BJ (cell line): Measurements from ENCODE around the gene GLT1D1. TPM values are rescaled to one million over a fixed set of nuclear protein-coding genes. Genes with fewer than 3 reads are reported as not detected.

Experiments
- CTCF ChIA-PET: fragments of 350-600 bp; formaldehyde crosslinking; extraction: SDS; loops from one replicate; lab custom pipeline; 2021; ENCODE audit warnings: antibody characterized with exemption, inconsistent platforms; lab: Yijun Ruan, JAX
- POLR2A ChIA-PET: fragments of 300-600 bp; sonication (Branson Sonifier 250); formaldehyde crosslinking; extraction: SDS; loops from one replicate; lab custom pipeline; 2021; ENCODE audit warnings: antibody characterized with exemption; lab: Charles Lee
- DNase-seq: peaks from one replicate; pipeline ENCODE4 v3.0.0-alpha.2; 2011; ENCODE audit warnings: low read depth
- H3K27me3 ChIP-seq: 2 replicates; pipeline ENCODE4 v1.6.0; 2011; ENCODE audit warnings: low read length; ENCODE audit not compliant: control insufficient read depth, insufficient read depth
- H3K36me3 ChIP-seq: 2 replicates; pipeline ENCODE4 v1.5.1; 2011; ENCODE audit warnings: low read length; ENCODE audit not compliant: control insufficient read depth, insufficient read depth
- H3K4me3 ChIP-seq: 2 replicates; pipeline ENCODE4 v1.5.1; 2011; ENCODE audit warnings: low read depth, mild to moderate bottlenecking, control low read depth, low read length
- CTCF ChIP-seq: IDR thresholded peaks from 2 replicates; pipeline ENCODE4 v1.5.1; 2011; ENCODE audit warnings: low read depth, mild to moderate bottlenecking, control low read depth, inconsistent platforms, low read length, moderate library complexity; ENCODE audit not compliant: insufficient read depth
- polyA plus RNA-seq: library from polyadenylated mRNA; depleted of rRNA; stranded (reverse); fragments of >200 nt; gene quantifications from 2 replicates; pipeline ENCODE4 v1.2.3, GENCODE V29; 2011

Gene GLT1D1
- polyA plus RNA-seq, 1 experiment = not detected

DNA sequence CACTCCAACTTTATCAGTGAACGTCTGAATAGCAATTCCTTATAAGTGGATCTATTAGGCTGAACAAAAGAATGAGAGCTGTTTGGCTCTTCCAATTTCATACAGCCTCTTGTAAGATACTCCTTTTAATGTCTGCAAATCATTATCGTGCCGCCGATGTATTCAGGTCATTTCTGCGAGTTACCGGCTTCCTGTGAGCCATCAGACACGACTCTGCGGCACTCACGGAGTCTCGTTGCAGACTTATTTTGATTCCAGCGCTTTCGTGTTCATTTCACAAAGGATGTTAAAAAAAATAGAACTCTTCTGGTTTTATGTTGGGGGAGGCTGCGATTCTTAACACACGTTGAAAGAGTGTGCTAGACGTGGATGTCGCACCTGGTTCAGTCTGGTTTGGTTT, 106.6 kb downstream of the GLT1D1 start:
- DNase-seq = no peak
- H3K27me3 ChIP-seq = no peaks in the 10 kb centered on the region
- POLR2A ChIA-PET = no interaction called here
- no peaks in the 10 kb centered on the region for H3K36me3 ChIP-seq
- CTCF ChIA-PET = no interaction called here
- no peak for TF ChIP-seq CTCF
- H3K4me3 ChIP-seq = no peak overlapping the region

GRCh38 chr12:128961308-128961902, 108.1 kb downstream of the GLT1D1 start:
- CTCF ChIA-PET = no interaction called here
- Histone ChIP-seq H3K27me3 (no peaks in the 10 kb centered on the region), H3K4me3 (no peak overlapping the region), H3K36me3 (no peaks in the 10 kb centered on the region)
- TF ChIP-seq CTCF = no peak
- POLR2A ChIA-PET = no interaction called here
- no peak for DNase-seq

GRCh38 chr12:128961957-128962356, 108.7 kb downstream of the GLT1D1 start:
- no peak overlapping the region for H3K4me3 ChIP-seq
- no peak for TF ChIP-seq CTCF
- no peaks in the 10 kb centered on the region for H3K36me3 ChIP-seq
- ChIA-PET CTCF (no interaction called here), POLR2A (no interaction called here)
- DNase-seq = no peak
- no peaks in the 10 kb centered on the region for H3K27me3 ChIP-seq

GRCh38 chr12:128966203-128966810, 113.0 kb downstream of the GLT1D1 start:
- DNase-seq = no peak
- H3K27me3 ChIP-seq = no peaks in the 10 kb centered on the region
- ChIA-PET CTCF (no interaction called here), POLR2A (no interaction called here)
- H3K36me3 ChIP-seq = no peaks in the 10 kb centered on the region
- no peak for TF ChIP-seq CTCF
- no peak overlapping the region for H3K4me3 ChIP-seq

DNA sequence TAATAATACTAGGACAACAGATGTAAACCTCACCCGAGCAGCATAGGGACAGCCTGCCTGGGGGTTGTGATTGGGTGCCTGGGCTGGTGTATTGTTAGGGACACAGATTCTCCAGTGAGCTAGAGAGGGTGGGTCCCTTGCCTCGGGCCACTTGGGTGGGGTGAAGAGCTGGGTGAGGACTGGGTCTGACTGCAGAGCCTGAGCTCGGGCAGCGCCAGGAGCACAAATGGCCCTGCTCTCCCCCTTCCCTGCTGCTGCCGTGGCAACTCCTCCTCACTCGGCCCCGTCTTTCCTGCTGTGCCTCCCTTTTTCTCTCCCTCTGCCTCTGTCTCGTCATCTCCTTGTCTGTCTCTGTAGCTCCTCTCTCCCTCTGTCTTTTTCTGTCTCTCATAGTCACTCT, 115.4 kb downstream of the GLT1D1 start:
- H3K36me3 ChIP-seq = no peaks in the 10 kb centered on the region
- POLR2A ChIA-PET = no interaction called here
- no peak overlapping the region for H3K4me3 ChIP-seq
- no peak for TF ChIP-seq CTCF
- CTCF ChIA-PET = no interaction called here
- no peaks in the 10 kb centered on the region for H3K27me3 ChIP-seq
- DNase-seq = no peak
